Stimulated activated naive CD4-positive, alpha-beta T cell treated with Interleukin-2 at 50 U/mL for 16 hours (primary cell): ENCODE data around the gene SFXN5.

Experiments used
- DNase-seq: peaks from one replicate; lab custom pipeline; 2025; lab: John Stamatoyannopoulos, UW

The SFXN5 gene

GRCh38 chr2:72940786-72941185 is 130.7 kb downstream of the SFXN5 start:
- no peak for DNase-seq

GRCh38 chr2:72940361-72940760 is 131.2 kb downstream of the SFXN5 start:
- DNase-seq = no peak

GRCh38 chr2:72938455-72938854 is 133.1 kb downstream of the SFXN5 start:
- DNase-seq = no peak

GRCh38 chr2:72937356-72937669 is 134.2 kb downstream of the SFXN5 start:
- no peak for DNase-seq

- DNase-seq = no peak
These were observed 134.7 kb downstream of the SFXN5 start for GRCh38 chr2:72936660-72937355.

GRCh38 chr2:72935611-72935957 is 135.9 kb downstream of the SFXN5 start:
- no peak for DNase-seq

- DNase-seq = no peak
These were observed 136.6 kb downstream of the SFXN5 start for GRCh38 chr2:72934683-72935610.

GRCh38 chr2:72933646-72934151 is 137.8 kb downstream of the SFXN5 start:
- no peak for DNase-seq

- no peak for DNase-seq
These were observed 138.3 kb downstream of the SFXN5 start for GRCh38 chr2:72933207-72933606.

- DNase-seq = no peak
These were observed 138.7 kb downstream of the SFXN5 start for GRCh38 chr2:72932805-72933204.

- no peak for DNase-seq
These were observed 139.3 kb downstream of the SFXN5 start for GRCh38 chr2:72932045-72932740.

GRCh38 chr2:72931280-72931910 is 140.1 kb downstream of the SFXN5 start:
- DNase-seq = no peak

GRCh38 chr2:72929010-72929409 is 142.5 kb downstream of the SFXN5 start:
- DNase-seq = no peak

- DNase-seq = no peak
These were observed 143.6 kb downstream of the SFXN5 start for GRCh38 chr2:72927619-72928550.

GRCh38 chr2:72926811-72927465 is 144.6 kb downstream of the SFXN5 start:
- DNase-seq = no peak

GRCh38 chr2:72926368-72926767 is 145.1 kb downstream of the SFXN5 start:
- DNase-seq = no peak

GRCh38 chr2:72925328-72925943 is 146.1 kb downstream of the SFXN5 start:
- no peak for DNase-seq

- DNase-seq = no peak
These were observed 146.9 kb downstream of the SFXN5 start for GRCh38 chr2:72924353-72925240.

GRCh38 chr2:72923833-72924352 is 147.6 kb downstream of the SFXN5 start:
- no peak for DNase-seq
